WTC11 (cell line): ENCODE data around the gene KRT14. TPM values are rescaled to one million over a fixed set of nuclear protein-coding genes. Genes with fewer than 3 reads are reported as not detected.

Source experiments
- ATAC-seq: fragments of 200-7000 bp; cut with Tn5 transposase; 2 replicates; pipeline ENCODE4 v1.10.0; 2021; ENCODE audit warnings: mild to moderate bottlenecking, moderate library complexity
- CTCF ChIA-PET: fragments of 300-600 bp; sonication (Branson Sonifier 250); formaldehyde crosslinking; loops from one replicate; lab custom pipeline; 2021; ENCODE audit warnings: antibody characterized with exemption; lab: Charles Lee
- POLR2A ChIA-PET: fragments of 350-600 bp; sonication (Branson Sonifier 250); formaldehyde crosslinking; loops from one replicate; lab custom pipeline; 2021; ENCODE audit warnings: antibody characterized with exemption; lab: Charles Lee
- DNase-seq: peaks from one replicate; pipeline ENCODE4 v3.0.0; 2021; ENCODE audit warnings: low spot score
- H3K27ac Mint-ChIP-seq: 2 replicates; pipeline ENCODE4 v1.8.0; 2021; ENCODE audit warnings: mixed read lengths
- H3K27me3 Mint-ChIP-seq: 2 replicates; pipeline ENCODE4 v1.8.0; 2021; ENCODE audit warnings: low read depth, mild to moderate bottlenecking, moderate library complexity, mixed read lengths
- H3K36me3 Mint-ChIP-seq: 2 replicates; pipeline ENCODE4 v1.8.0; 2021; ENCODE audit warnings: mixed read lengths
- H3K4me1 Mint-ChIP-seq: 2 replicates; pipeline ENCODE4 v1.8.0; 2022; ENCODE audit warnings: mixed read lengths
- H3K4me3 Mint-ChIP-seq: 2 replicates; pipeline ENCODE4 v1.8.0; 2021; ENCODE audit warnings: mild to moderate bottlenecking, moderate library complexity, mixed read lengths
- H3K9me3 Mint-ChIP-seq: 2 replicates; pipeline ENCODE4 v1.8.0; 2021; ENCODE audit warnings: mixed read lengths
- ATF1 ChIP-seq: sonication (generic); formaldehyde crosslinking; IDR thresholded peaks from 2 replicates; pipeline ENCODE4 v1.8.1; 2023; ENCODE audit warnings: mild to moderate bottlenecking, moderate library complexity, missing genetic modification reagents
- EMX1 ChIP-seq: fragments of 250-450 bp; sonication (Bioruptor Pico); IDR thresholded peaks from 2 replicates; pipeline ENCODE4 v1.8.0; 2021; ENCODE audit warnings: mild to moderate bottlenecking
- ESRRA ChIP-seq: sonication (generic); formaldehyde crosslinking; IDR thresholded peaks from 2 replicates; pipeline ENCODE4 v1.8.1; 2022; ENCODE audit warnings: mild to moderate bottlenecking, missing genetic modification reagents, borderline replicate concordance
- MYBL2 ChIP-seq: sonication (generic); formaldehyde crosslinking; IDR thresholded peaks from 2 replicates; pipeline ENCODE4 v1.8.1; 2023; ENCODE audit warnings: mild to moderate bottlenecking, moderate library complexity, missing genetic modification reagents
- OVOL2 ChIP-seq: fragments of 250-450 bp; sonication (Bioruptor Pico); IDR thresholded peaks from 2 replicates; pipeline ENCODE4 v1.9.0; 2021; ENCODE audit warnings: mild to moderate bottlenecking, borderline replicate concordance
- RELA ChIP-seq: sonication (generic); formaldehyde crosslinking; IDR thresholded peaks from 2 replicates; pipeline ENCODE4 v1.8.1; 2022; ENCODE audit warnings: missing genetic modification reagents, mild to moderate bottlenecking, borderline replicate concordance
- SOX15 ChIP-seq: fragments of 250-450 bp; sonication (Bioruptor Pico); IDR thresholded peaks from 2 replicates; pipeline ENCODE4 v1.9.0; 2021; ENCODE audit warnings: mild to moderate bottlenecking
- ZBTB21 ChIP-seq: sonication (generic); formaldehyde crosslinking; IDR thresholded peaks from 2 replicates; pipeline ENCODE4 v1.8.1; 2023; ENCODE audit warnings: mild to moderate bottlenecking, missing genetic modification reagents, borderline replicate concordance
- total RNA-seq: library from RNA; stranded (reverse); gene quantifications from 3 replicates; pipeline ENCODE4 v1.2.3, GENCODE V29; 2021
- TF ChIP-seq, protein P1 (sequence below): fragments of 250-450 bp; sonication (Bioruptor Pico); IDR thresholded peaks from 2 replicates; pipeline ENCODE4 v1.9.0; 2021; ENCODE audit warnings: mild to moderate bottlenecking, borderline replicate concordance
- TF ChIP-seq, protein P2 (sequence below): sonication (generic); formaldehyde crosslinking; IDR thresholded peaks from 2 replicates; pipeline ENCODE4 v1.8.0; 2023; ENCODE audit warnings: mild to moderate bottlenecking, missing genetic modification reagents
- TF ChIP-seq, protein P3 (sequence below): sonication (generic); formaldehyde crosslinking; IDR thresholded peaks from 2 replicates; pipeline ENCODE4 v1.8.0; 2022; ENCODE audit warnings: mild to moderate bottlenecking, missing genetic modification reagents
- TF ChIP-seq, protein P4 (sequence below): sonication (generic); formaldehyde crosslinking; IDR thresholded peaks from 2 replicates; pipeline ENCODE4 v1.8.0; 2023; ENCODE audit warnings: missing genetic modification reagents, mild to moderate bottlenecking, borderline replicate concordance
- TF ChIP-seq, protein P5 (sequence below): sonication (generic); formaldehyde crosslinking; IDR thresholded peaks from 2 replicates; pipeline ENCODE4 v1.8.1; 2023; ENCODE audit warnings: mild to moderate bottlenecking, missing genetic modification reagents
- TF ChIP-seq, protein P6 (sequence below): sonication (generic); formaldehyde crosslinking; IDR thresholded peaks from 2 replicates; pipeline ENCODE4 v1.8.1; 2023; ENCODE audit warnings: mild to moderate bottlenecking, missing genetic modification reagents, moderate library complexity
- TF ChIP-seq, protein P7 (sequence below): sonication (generic); formaldehyde crosslinking; IDR thresholded peaks from 2 replicates; pipeline ENCODE4 v1.8.0; 2022; ENCODE audit warnings: missing genetic modification reagents

The KRT14 gene
- total RNA-seq, 1 experiment from 2014 or later: not detected

DNA sequence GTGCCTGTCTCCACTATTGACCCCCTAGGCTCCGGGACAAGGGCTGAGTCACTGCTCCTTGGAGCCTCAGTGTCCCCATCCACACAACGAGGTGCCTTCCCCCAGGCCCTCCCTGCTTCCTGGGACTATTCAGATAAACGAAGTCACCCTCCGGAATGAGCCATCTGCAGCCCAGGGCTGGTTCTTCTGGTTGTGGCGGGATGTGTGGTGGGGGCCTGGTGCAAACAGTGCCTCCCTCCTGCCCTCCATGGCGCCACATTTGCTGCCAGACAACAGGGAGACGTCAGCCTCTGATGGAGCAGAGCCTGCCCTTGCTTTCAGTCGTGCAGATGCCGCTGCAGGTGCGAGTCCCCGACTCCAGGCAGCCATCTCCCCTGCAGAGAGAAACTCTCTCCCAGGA lies 31.0 kb upstream of the KRT14 start:
- TF ChIP-seq ESRRA (CRISPR knock-in tag) (no peak), ZBTB21 (CRISPR knock-in tag) (no peak), OVOL2 (CRISPR knock-in tag) (no peak), RELA (CRISPR knock-in tag) (no peak), ATF1 (no peak), MYBL2 (CRISPR knock-in tag) (no peak), EMX1 (no peak)
- TF ChIP-seq, protein P1, sequence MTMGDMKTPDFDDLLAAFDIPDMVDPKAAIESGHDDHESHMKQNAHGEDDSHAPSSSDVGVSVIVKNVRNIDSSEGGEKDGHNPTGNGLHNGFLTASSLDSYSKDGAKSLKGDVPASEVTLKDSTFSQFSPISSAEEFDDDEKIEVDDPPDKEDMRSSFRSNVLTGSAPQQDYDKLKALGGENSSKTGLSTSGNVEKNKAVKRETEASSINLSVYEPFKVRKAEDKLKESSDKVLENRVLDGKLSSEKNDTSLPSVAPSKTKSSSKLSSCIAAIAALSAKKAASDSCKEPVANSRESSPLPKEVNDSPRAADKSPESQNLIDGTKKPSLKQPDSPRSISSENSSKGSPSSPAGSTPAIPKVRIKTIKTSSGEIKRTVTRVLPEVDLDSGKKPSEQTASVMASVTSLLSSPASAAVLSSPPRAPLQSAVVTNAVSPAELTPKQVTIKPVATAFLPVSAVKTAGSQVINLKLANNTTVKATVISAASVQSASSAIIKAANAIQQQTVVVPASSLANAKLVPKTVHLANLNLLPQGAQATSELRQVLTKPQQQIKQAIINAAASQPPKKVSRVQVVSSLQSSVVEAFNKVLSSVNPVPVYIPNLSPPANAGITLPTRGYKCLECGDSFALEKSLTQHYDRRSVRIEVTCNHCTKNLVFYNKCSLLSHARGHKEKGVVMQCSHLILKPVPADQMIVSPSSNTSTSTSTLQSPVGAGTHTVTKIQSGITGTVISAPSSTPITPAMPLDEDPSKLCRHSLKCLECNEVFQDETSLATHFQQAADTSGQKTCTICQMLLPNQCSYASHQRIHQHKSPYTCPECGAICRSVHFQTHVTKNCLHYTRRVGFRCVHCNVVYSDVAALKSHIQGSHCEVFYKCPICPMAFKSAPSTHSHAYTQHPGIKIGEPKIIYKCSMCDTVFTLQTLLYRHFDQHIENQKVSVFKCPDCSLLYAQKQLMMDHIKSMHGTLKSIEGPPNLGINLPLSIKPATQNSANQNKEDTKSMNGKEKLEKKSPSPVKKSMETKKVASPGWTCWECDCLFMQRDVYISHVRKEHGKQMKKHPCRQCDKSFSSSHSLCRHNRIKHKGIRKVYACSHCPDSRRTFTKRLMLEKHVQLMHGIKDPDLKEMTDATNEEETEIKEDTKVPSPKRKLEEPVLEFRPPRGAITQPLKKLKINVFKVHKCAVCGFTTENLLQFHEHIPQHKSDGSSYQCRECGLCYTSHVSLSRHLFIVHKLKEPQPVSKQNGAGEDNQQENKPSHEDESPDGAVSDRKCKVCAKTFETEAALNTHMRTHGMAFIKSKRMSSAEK (CRISPR knock-in tag): no peak
- TF ChIP-seq, protein P2, sequence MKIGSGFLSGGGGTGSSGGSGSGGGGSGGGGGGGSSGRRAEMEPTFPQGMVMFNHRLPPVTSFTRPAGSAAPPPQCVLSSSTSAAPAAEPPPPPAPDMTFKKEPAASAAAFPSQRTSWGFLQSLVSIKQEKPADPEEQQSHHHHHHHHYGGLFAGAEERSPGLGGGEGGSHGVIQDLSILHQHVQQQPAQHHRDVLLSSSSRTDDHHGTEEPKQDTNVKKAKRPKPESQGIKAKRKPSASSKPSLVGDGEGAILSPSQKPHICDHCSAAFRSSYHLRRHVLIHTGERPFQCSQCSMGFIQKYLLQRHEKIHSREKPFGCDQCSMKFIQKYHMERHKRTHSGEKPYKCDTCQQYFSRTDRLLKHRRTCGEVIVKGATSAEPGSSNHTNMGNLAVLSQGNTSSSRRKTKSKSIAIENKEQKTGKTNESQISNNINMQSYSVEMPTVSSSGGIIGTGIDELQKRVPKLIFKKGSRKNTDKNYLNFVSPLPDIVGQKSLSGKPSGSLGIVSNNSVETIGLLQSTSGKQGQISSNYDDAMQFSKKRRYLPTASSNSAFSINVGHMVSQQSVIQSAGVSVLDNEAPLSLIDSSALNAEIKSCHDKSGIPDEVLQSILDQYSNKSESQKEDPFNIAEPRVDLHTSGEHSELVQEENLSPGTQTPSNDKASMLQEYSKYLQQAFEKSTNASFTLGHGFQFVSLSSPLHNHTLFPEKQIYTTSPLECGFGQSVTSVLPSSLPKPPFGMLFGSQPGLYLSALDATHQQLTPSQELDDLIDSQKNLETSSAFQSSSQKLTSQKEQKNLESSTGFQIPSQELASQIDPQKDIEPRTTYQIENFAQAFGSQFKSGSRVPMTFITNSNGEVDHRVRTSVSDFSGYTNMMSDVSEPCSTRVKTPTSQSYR (CRISPR knock-in tag): no peak
- TF ChIP-seq, protein P3, sequence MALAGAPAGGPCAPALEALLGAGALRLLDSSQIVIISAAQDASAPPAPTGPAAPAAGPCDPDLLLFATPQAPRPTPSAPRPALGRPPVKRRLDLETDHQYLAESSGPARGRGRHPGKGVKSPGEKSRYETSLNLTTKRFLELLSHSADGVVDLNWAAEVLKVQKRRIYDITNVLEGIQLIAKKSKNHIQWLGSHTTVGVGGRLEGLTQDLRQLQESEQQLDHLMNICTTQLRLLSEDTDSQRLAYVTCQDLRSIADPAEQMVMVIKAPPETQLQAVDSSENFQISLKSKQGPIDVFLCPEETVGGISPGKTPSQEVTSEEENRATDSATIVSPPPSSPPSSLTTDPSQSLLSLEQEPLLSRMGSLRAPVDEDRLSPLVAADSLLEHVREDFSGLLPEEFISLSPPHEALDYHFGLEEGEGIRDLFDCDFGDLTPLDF (CRISPR knock-in tag): no peak
- no peak for DNase-seq
- no peak overlapping the region for H3K4me3 Mint-ChIP-seq
- H3K9me3 Mint-ChIP-seq: no peaks in the 10 kb centered on the region
- H3K27me3 Mint-ChIP-seq: no peaks in the 10 kb centered on the region
- no peak overlapping the region for H3K27ac Mint-ChIP-seq
- ATAC-seq: no peak
- peaks cover 13% of the 10 kb centered on the region; the same call in 1 of the 2 replicates for H3K4me1 Mint-ChIP-seq
- no peaks in the 10 kb centered on the region for H3K36me3 Mint-ChIP-seq
- CTCF ChIA-PET: interaction anchor here (1.0 to 1.3 kb wide), 3 partner anchors 10 to 112 kb away, joined by 3 to 5 read pairs (median 4); partner anchors contain the start of gene KRT13
- POLR2A ChIA-PET: no interaction called here

DNA sequence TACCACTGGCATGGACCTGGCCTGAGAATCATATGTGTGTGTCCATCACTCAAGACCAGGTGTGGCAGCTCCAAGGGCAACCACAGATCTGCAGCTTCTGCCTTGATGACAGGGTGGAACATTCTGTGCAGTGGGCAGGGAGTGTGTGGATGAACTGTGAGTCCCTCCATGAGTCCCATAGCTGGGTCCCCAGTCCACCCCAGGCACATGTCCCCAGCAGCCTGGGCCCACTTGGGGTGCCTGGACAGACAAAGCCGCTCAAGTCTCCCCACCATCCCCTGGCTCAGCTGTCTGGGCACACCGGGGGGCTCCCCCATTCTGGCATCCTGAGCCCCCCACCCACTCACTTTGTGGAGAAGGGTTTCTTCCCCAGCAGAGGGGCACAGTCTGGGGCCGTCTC lies 30.4 kb upstream of the KRT14 start:
- no peaks in the 10 kb centered on the region for H3K36me3 Mint-ChIP-seq
- DNase-seq (no peak), ATAC-seq (no peak)
- H3K27me3 Mint-ChIP-seq: no peaks in the 10 kb centered on the region
- ChIA-PET POLR2A (no interaction called here), CTCF (interaction anchor here (0.6 to 2.7 kb wide), 5 partner anchors 11 to 71 kb away, joined by 3 to 7 read pairs (median 3); no protein-coding TSS in a partner anchor)
- no peak overlapping the region for H3K4me3 Mint-ChIP-seq
- H3K4me1 Mint-ChIP-seq: peaks cover 13% of the 10 kb centered on the region; the same call in 1 of the 2 replicates
- no peaks in the 10 kb centered on the region for H3K9me3 Mint-ChIP-seq
- H3K27ac Mint-ChIP-seq: no peak overlapping the region
- no peak for TF ChIP-seq SOX15 (CRISPR knock-in tag)
- TF ChIP-seq, protein P4, sequence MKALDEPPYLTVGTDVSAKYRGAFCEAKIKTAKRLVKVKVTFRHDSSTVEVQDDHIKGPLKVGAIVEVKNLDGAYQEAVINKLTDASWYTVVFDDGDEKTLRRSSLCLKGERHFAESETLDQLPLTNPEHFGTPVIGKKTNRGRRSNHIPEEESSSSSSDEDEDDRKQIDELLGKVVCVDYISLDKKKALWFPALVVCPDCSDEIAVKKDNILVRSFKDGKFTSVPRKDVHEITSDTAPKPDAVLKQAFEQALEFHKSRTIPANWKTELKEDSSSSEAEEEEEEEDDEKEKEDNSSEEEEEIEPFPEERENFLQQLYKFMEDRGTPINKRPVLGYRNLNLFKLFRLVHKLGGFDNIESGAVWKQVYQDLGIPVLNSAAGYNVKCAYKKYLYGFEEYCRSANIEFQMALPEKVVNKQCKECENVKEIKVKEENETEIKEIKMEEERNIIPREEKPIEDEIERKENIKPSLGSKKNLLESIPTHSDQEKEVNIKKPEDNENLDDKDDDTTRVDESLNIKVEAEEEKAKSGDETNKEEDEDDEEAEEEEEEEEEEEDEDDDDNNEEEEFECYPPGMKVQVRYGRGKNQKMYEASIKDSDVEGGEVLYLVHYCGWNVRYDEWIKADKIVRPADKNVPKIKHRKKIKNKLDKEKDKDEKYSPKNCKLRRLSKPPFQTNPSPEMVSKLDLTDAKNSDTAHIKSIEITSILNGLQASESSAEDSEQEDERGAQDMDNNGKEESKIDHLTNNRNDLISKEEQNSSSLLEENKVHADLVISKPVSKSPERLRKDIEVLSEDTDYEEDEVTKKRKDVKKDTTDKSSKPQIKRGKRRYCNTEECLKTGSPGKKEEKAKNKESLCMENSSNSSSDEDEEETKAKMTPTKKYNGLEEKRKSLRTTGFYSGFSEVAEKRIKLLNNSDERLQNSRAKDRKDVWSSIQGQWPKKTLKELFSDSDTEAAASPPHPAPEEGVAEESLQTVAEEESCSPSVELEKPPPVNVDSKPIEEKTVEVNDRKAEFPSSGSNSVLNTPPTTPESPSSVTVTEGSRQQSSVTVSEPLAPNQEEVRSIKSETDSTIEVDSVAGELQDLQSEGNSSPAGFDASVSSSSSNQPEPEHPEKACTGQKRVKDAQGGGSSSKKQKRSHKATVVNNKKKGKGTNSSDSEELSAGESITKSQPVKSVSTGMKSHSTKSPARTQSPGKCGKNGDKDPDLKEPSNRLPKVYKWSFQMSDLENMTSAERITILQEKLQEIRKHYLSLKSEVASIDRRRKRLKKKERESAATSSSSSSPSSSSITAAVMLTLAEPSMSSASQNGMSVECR (CRISPR knock-in tag): no peak
- TF ChIP-seq, protein P5, sequence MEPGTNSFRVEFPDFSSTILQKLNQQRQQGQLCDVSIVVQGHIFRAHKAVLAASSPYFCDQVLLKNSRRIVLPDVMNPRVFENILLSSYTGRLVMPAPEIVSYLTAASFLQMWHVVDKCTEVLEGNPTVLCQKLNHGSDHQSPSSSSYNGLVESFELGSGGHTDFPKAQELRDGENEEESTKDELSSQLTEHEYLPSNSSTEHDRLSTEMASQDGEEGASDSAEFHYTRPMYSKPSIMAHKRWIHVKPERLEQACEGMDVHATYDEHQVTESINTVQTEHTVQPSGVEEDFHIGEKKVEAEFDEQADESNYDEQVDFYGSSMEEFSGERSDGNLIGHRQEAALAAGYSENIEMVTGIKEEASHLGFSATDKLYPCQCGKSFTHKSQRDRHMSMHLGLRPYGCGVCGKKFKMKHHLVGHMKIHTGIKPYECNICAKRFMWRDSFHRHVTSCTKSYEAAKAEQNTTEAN (CRISPR knock-in tag): no peak
- TF ChIP-seq, protein P6, sequence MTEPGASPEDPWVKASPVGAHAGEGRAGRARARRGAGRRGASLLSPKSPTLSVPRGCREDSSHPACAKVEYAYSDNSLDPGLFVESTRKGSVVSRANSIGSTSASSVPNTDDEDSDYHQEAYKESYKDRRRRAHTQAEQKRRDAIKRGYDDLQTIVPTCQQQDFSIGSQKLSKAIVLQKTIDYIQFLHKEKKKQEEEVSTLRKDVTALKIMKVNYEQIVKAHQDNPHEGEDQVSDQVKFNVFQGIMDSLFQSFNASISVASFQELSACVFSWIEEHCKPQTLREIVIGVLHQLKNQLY (CRISPR knock-in tag): no peak
- TF ChIP-seq, protein P7, sequence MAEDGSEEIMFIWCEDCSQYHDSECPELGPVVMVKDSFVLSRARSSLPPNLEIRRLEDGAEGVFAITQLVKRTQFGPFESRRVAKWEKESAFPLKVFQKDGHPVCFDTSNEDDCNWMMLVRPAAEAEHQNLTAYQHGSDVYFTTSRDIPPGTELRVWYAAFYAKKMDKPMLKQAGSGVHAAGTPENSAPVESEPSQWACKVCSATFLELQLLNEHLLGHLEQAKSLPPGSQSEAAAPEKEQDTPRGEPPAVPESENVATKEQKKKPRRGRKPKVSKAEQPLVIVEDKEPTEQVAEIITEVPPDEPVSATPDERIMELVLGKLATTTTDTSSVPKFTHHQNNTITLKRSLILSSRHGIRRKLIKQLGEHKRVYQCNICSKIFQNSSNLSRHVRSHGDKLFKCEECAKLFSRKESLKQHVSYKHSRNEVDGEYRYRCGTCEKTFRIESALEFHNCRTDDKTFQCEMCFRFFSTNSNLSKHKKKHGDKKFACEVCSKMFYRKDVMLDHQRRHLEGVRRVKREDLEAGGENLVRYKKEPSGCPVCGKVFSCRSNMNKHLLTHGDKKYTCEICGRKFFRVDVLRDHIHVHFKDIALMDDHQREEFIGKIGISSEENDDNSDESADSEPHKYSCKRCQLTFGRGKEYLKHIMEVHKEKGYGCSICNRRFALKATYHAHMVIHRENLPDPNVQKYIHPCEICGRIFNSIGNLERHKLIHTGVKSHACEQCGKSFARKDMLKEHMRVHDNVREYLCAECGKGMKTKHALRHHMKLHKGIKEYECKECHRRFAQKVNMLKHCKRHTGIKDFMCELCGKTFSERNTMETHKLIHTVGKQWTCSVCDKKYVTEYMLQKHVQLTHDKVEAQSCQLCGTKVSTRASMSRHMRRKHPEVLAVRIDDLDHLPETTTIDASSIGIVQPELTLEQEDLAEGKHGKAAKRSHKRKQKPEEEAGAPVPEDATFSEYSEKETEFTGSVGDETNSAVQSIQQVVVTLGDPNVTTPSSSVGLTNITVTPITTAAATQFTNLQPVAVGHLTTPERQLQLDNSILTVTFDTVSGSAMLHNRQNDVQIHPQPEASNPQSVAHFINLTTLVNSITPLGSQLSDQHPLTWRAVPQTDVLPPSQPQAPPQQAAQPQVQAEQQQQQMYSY (CRISPR knock-in tag): no peak
